GM23338 (cell line): ENCODE data around the gene TSHZ2.

Experiments used
- CREB1 ChIP-seq: fragments of 250-450 bp; sonication (Bioruptor Pico); IDR thresholded peaks from 2 replicates; pipeline ENCODE4 v1.5.0; 2020; ENCODE audit warnings: low read depth, mild to moderate bottlenecking, moderate library complexity
- ETS1 ChIP-seq: IDR thresholded peaks from 2 replicates; pipeline ENCODE4 v1.6.1; 2016; ENCODE audit warnings: antibody characterized with exemption
- EZH2 ChIP-seq: fragments of 200-600 bp; sonication (generic); IDR thresholded peaks from one replicate; pipeline ENCODE4 v1.8.0; 2017; ENCODE audit warnings: antibody characterized with exemption, mild to moderate bottlenecking, low read depth; ENCODE audit not compliant: unreplicated experiment
- EZH2phosphoT487 ChIP-seq: fragments of 200-600 bp; sonication (generic); IDR thresholded peaks from one replicate; pipeline ENCODE4 v1.8.1; 2018; ENCODE audit warnings: antibody characterized with exemption; ENCODE audit not compliant: unreplicated experiment
- JUNB ChIP-seq: IDR thresholded peaks from one replicate; pipeline ENCODE4 v1.6.1; 2016; ENCODE audit warnings: antibody characterized with exemption; ENCODE audit not compliant: unreplicated experiment
- NANOG ChIP-seq: IDR thresholded peaks from 2 replicates; pipeline ENCODE4 v1.6.1; 2016; ENCODE audit warnings: antibody characterized with exemption, borderline replicate concordance
- POLR2AphosphoS5 ChIP-seq: IDR thresholded peaks from 2 replicates; pipeline ENCODE4 v1.6.1; 2016; ENCODE audit warnings: antibody characterized with exemption, low read depth
- STAT1 ChIP-seq: IDR thresholded peaks from one replicate; pipeline ENCODE4 v1.6.1; 2016; ENCODE audit warnings: antibody characterized with exemption; ENCODE audit not compliant: unreplicated experiment
- ZNF114 ChIP-seq: fragments of 250-450 bp; sonication (Bioruptor Pico); IDR thresholded peaks from 2 replicates; pipeline ENCODE4 v1.5.0; 2020; ENCODE audit warnings: mild to moderate bottlenecking, moderate library complexity
- ZNF331 ChIP-seq: fragments of 250-450 bp; sonication (Bioruptor Pico); IDR thresholded peaks from 2 replicates; pipeline ENCODE4 v1.5.0; 2020; ENCODE audit warnings: low read depth, mild to moderate bottlenecking, moderate library complexity
- ZNF462 ChIP-seq: fragments of 250-450 bp; sonication (Bioruptor Pico); IDR thresholded peaks from 2 replicates; pipeline ENCODE4 v1.5.0; 2020; ENCODE audit warnings: mild to moderate bottlenecking, moderate library complexity
- TF ChIP-seq, protein P1 (sequence below): IDR thresholded peaks from one replicate; pipeline ENCODE4 v1.6.1; 2018; ENCODE audit warnings: antibody characterized with exemption; ENCODE audit not compliant: unreplicated experiment
- TF ChIP-seq, protein P2 (sequence below), 2 experiments: fragments of 200-600 bp in 1 of 2; sonication (generic) in 1 of 2; conservative IDR thresholded peaks; 2 replicates each; pipeline versions ENCODE4 v1.5.1 to v1.6.1; 2016 to 2017; ENCODE audit warnings: antibody characterized with exemption in 2 of 2, low read depth in 2 of 2, mild to moderate bottlenecking in 2 of 2, moderate library complexity in 1 of 2

GRCh38 chr20:53530440-53530839 is 558.3 kb downstream of the TSHZ2 start:
- TF ChIP-seq EZH2: no peak
- TF ChIP-seq, protein P1, sequence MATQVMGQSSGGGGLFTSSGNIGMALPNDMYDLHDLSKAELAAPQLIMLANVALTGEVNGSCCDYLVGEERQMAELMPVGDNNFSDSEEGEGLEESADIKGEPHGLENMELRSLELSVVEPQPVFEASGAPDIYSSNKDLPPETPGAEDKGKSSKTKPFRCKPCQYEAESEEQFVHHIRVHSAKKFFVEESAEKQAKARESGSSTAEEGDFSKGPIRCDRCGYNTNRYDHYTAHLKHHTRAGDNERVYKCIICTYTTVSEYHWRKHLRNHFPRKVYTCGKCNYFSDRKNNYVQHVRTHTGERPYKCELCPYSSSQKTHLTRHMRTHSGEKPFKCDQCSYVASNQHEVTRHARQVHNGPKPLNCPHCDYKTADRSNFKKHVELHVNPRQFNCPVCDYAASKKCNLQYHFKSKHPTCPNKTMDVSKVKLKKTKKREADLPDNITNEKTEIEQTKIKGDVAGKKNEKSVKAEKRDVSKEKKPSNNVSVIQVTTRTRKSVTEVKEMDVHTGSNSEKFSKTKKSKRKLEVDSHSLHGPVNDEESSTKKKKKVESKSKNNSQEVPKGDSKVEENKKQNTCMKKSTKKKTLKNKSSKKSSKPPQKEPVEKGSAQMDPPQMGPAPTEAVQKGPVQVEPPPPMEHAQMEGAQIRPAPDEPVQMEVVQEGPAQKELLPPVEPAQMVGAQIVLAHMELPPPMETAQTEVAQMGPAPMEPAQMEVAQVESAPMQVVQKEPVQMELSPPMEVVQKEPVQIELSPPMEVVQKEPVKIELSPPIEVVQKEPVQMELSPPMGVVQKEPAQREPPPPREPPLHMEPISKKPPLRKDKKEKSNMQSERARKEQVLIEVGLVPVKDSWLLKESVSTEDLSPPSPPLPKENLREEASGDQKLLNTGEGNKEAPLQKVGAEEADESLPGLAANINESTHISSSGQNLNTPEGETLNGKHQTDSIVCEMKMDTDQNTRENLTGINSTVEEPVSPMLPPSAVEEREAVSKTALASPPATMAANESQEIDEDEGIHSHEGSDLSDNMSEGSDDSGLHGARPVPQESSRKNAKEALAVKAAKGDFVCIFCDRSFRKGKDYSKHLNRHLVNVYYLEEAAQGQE: no peak
- TF ChIP-seq, protein P2, sequence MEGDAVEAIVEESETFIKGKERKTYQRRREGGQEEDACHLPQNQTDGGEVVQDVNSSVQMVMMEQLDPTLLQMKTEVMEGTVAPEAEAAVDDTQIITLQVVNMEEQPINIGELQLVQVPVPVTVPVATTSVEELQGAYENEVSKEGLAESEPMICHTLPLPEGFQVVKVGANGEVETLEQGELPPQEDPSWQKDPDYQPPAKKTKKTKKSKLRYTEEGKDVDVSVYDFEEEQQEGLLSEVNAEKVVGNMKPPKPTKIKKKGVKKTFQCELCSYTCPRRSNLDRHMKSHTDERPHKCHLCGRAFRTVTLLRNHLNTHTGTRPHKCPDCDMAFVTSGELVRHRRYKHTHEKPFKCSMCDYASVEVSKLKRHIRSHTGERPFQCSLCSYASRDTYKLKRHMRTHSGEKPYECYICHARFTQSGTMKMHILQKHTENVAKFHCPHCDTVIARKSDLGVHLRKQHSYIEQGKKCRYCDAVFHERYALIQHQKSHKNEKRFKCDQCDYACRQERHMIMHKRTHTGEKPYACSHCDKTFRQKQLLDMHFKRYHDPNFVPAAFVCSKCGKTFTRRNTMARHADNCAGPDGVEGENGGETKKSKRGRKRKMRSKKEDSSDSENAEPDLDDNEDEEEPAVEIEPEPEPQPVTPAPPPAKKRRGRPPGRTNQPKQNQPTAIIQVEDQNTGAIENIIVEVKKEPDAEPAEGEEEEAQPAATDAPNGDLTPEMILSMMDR (conservative IDR thresholded peaks at IDR 0.05; ENCODE audit: low read depth in 2 of 2): no peak
- no peak for TF ChIP-seq CREB1
- TF ChIP-seq EZH2phosphoT487: no peak
- TF ChIP-seq POLR2AphosphoS5: no peak
- no peak for TF ChIP-seq ZNF462 (CRISPR knock-in tag)
- TF ChIP-seq ZNF114 (CRISPR knock-in tag): no peak
- TF ChIP-seq NANOG: no peak
- no peak for TF ChIP-seq ETS1
- TF ChIP-seq JUNB: no peak
- no peak for TF ChIP-seq STAT1
- no peak for TF ChIP-seq ZNF331
